ENCODE results near the gene FARSB. TPM values are rescaled to one million over a fixed set of nuclear protein-coding genes. Genes with fewer than 3 reads are reported as not detected.
A peak's percentile ranks its signal among the peaks of the same experiment; 100 is the strongest.

The FARSB gene
- total RNA-seq, 1 experiment from 2014 or later = 38.6 TPM

GRCh38 chr2:222568865-222569264, 87.0 kb downstream of the FARSB start:
- no peak overlapping the region for H3K4me3 ChIP-seq (ENCODE audit: insufficient read depth, low read depth, low read length)
- peaks cover 3% of the 10 kb centered on the region; the same call in 1 of the 2 replicates for H3K36me3 ChIP-seq (replicated peaks; ENCODE audit: control insufficient read depth, insufficient read depth, low read length)
- H3K27me3 ChIP-seq (ENCODE audit: control insufficient read depth, insufficient read depth, low read length) = no peaks in the 10 kb centered on the region
- DNase-seq = no peak

GRCh38 chr2:222566229-222566628, 89.7 kb downstream of the FARSB start:
- no peaks in the 10 kb centered on the region for H3K27me3 ChIP-seq (ENCODE audit: control insufficient read depth, insufficient read depth, low read length)
- H3K36me3 ChIP-seq (replicated peaks; ENCODE audit: control insufficient read depth, insufficient read depth, low read length) = no peaks in the 10 kb centered on the region; the same call in 1 of the 2 replicates
- no peak overlapping the region for H3K4me3 ChIP-seq (ENCODE audit: insufficient read depth, low read depth, low read length)
- no peak for DNase-seq

GRCh38 chr2:222563936-222564335, 92.0 kb downstream of the FARSB start:
- no peak overlapping the region for H3K4me3 ChIP-seq (ENCODE audit: insufficient read depth, low read depth, low read length)
- H3K27me3 ChIP-seq (ENCODE audit: control insufficient read depth, insufficient read depth, low read length) = no peaks in the 10 kb centered on the region
- no peaks in the 10 kb centered on the region; the same call in 1 of the 2 replicates for H3K36me3 ChIP-seq (replicated peaks; ENCODE audit: control insufficient read depth, insufficient read depth, low read length)
- no peak for DNase-seq

GRCh38 chr2:222563106-222563718, 92.7 kb downstream of the FARSB start:
- Histone ChIP-seq H3K27me3 (ENCODE audit: control insufficient read depth, insufficient read depth, low read length) (no peaks in the 10 kb centered on the region), H3K4me3 (ENCODE audit: insufficient read depth, low read depth, low read length) (no peak overlapping the region), H3K36me3 (replicated peaks; ENCODE audit: control insufficient read depth, insufficient read depth, low read length) (no peaks in the 10 kb centered on the region; the same call in 1 of the 2 replicates)
- no peak for DNase-seq

GRCh38 chr2:222561817-222562645, 93.9 kb downstream of the FARSB start:
- Histone ChIP-seq H3K36me3 (replicated peaks; ENCODE audit: control insufficient read depth, insufficient read depth, low read length) (no peaks in the 10 kb centered on the region), H3K27me3 (ENCODE audit: control insufficient read depth, insufficient read depth, low read length) (no peaks in the 10 kb centered on the region), H3K4me3 (ENCODE audit: insufficient read depth, low read depth, low read length) (no peak overlapping the region)
- DNase-seq = peak; percentile 81

DNA sequence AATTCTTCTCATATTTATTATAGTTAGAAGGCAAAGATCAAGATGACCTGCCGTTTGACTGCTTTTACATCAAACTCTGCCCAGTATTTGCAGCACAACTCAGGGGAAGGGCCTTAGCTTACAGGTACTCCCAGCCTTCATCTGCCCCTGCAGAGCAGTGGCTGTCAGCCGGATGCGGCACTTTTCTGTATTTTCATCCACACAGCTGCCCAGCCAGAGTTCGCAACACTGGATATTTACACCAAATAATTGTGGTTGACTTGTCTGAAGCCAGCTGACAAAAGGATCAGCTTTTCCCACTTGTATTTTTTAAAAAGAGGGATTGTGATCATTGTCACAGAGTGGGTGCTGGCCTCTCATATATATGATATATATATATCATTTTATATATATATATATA, 94.7 kb downstream of the FARSB start:
- Histone ChIP-seq H3K27me3 (ENCODE audit: control insufficient read depth, insufficient read depth, low read length) (no peaks in the 10 kb centered on the region), H3K36me3 (replicated peaks; ENCODE audit: control insufficient read depth, insufficient read depth, low read length) (no peaks in the 10 kb centered on the region), H3K4me3 (ENCODE audit: insufficient read depth, low read depth, low read length) (no peak overlapping the region)
- DNase-seq = no peak

- no peak overlapping the region for H3K4me3 ChIP-seq (ENCODE audit: insufficient read depth, low read depth, low read length)
- no peaks in the 10 kb centered on the region for H3K27me3 ChIP-seq (ENCODE audit: control insufficient read depth, insufficient read depth, low read length)
- H3K36me3 ChIP-seq (replicated peaks; ENCODE audit: control insufficient read depth, insufficient read depth, low read length) = no peaks in the 10 kb centered on the region
- no peak for DNase-seq
Measured at GRCh38 chr2:222554517-222554916, 101.4 kb downstream of the FARSB start.

GRCh38 chr2:222548992-222549391, 106.9 kb downstream of the FARSB start:
- no peaks in the 10 kb centered on the region for H3K27me3 ChIP-seq (ENCODE audit: control insufficient read depth, insufficient read depth, low read length)
- no peak overlapping the region for H3K4me3 ChIP-seq (ENCODE audit: insufficient read depth, low read depth, low read length)
- no peaks in the 10 kb centered on the region for H3K36me3 ChIP-seq (replicated peaks; ENCODE audit: control insufficient read depth, insufficient read depth, low read length)
- peak; percentile 45 for DNase-seq

GRCh38 chr2:222547083-222547482, 108.8 kb downstream of the FARSB start:
- Histone ChIP-seq H3K36me3 (replicated peaks; ENCODE audit: control insufficient read depth, insufficient read depth, low read length) (no peaks in the 10 kb centered on the region), H3K4me3 (ENCODE audit: insufficient read depth, low read depth, low read length) (no peak overlapping the region), H3K27me3 (ENCODE audit: control insufficient read depth, insufficient read depth, low read length) (no peaks in the 10 kb centered on the region)
- DNase-seq = no peak

GRCh38 chr2:222545823-222546795, 109.8 kb downstream of the FARSB start:
- Histone ChIP-seq H3K36me3 (replicated peaks; ENCODE audit: control insufficient read depth, insufficient read depth, low read length) (no peaks in the 10 kb centered on the region), H3K27me3 (ENCODE audit: control insufficient read depth, insufficient read depth, low read length) (no peaks in the 10 kb centered on the region), H3K4me3 (ENCODE audit: insufficient read depth, low read depth, low read length) (no peak overlapping the region)
- no peak for DNase-seq

DNA sequence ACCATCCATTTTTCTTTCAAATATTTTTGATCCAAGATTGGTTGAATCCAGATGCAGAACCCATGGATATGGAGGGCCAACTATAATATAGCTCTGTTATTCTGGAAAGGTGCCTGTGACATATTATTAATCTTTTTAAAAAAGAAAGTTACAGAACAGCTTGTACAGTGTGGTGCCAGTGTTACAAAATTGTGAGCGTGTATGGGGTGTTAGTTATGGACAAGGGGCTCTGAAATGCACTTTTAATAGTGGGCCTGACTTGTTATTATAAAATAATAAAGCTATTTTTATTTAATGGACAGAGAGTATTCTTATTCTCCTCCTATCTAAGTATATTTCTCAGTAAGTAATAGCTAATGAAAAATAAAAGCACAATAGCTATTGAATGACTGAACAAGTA, 111.2 kb downstream of the FARSB start:
- no peak overlapping the region for H3K4me3 ChIP-seq (ENCODE audit: insufficient read depth, low read depth, low read length)
- DNase-seq = no peak
- no peaks in the 10 kb centered on the region for H3K36me3 ChIP-seq (replicated peaks; ENCODE audit: control insufficient read depth, insufficient read depth, low read length)
- no peaks in the 10 kb centered on the region for H3K27me3 ChIP-seq (ENCODE audit: control insufficient read depth, insufficient read depth, low read length)

DNA sequence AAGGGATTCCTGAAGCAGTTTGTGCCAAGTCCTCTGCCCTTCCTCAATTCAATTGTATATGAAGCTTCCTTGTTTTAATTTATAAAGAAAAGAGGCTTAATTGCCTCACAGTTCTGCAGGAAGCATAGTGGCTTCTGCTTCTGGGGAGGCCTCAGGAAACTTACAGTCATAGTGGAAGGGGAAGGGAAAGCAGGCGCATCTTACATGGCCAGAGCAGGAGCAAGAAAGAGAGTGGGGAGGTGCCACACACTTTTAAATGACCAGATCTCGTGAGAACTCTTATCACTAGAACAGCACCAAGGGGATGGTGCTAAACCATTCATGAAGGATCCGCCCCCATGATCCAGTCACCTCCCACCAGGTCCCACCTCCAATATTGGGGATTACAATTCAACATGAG, 117.4 kb downstream of the FARSB start:
- Histone ChIP-seq H3K27me3 (ENCODE audit: control insufficient read depth, insufficient read depth, low read length) (no peaks in the 10 kb centered on the region), H3K36me3 (replicated peaks; ENCODE audit: control insufficient read depth, insufficient read depth, low read length) (no peaks in the 10 kb centered on the region), H3K4me3 (ENCODE audit: insufficient read depth, low read depth, low read length) (no peak overlapping the region)
- no peak for DNase-seq

- H3K4me3 ChIP-seq (ENCODE audit: insufficient read depth, low read depth, low read length) = no peak overlapping the region
- DNase-seq = no peak
- no peaks in the 10 kb centered on the region for H3K36me3 ChIP-seq (replicated peaks; ENCODE audit: control insufficient read depth, insufficient read depth, low read length)
- H3K27me3 ChIP-seq (ENCODE audit: control insufficient read depth, insufficient read depth, low read length) = no peaks in the 10 kb centered on the region
Measured at GRCh38 chr2:222535477-222535876, 120.4 kb downstream of the FARSB start.

DNA sequence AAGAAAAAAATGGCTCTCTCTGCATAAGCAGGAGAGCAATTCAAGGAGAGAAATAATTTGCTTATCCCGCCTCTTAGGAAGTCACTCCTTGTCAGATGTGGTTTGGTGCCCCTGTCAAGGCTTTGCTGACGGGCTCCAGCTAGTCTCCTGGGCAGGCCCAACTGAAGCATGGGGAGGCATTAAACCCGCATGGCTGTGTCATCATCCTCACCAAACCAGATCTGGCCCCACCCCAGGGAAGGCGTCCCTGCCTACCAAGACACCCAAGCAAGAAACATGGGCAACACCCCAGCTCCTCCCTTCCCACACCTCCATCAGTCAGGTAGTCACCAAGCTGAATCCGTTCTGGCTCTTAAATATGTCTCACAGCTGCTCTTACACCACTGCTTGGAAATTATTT, 123.6 kb downstream of the FARSB start:
- DNase-seq = no peak
- Histone ChIP-seq H3K4me3 (ENCODE audit: insufficient read depth, low read depth, low read length) (no peak overlapping the region), H3K36me3 (replicated peaks; ENCODE audit: control insufficient read depth, insufficient read depth, low read length) (no peaks in the 10 kb centered on the region), H3K27me3 (ENCODE audit: control insufficient read depth, insufficient read depth, low read length) (no peaks in the 10 kb centered on the region)

Data from H7 (cell line).